Endothelial cell of umbilical vein (primary cell): ENCODE data around the gene SIRT2. TPM values are rescaled to one million over a fixed set of nuclear protein-coding genes. Genes with fewer than 3 reads are reported as not detected.

Experiments
- BruUV-seq: library from RNA; stranded (reverse); fragments of 400-500 nt; replicated peaks from 2 replicates; lab custom pipeline; 2021; lab: Mats Ljungman, UMichigan
- CTCF ChIA-PET: fragments of 300-600, 350-600 bp; sonication (Branson Sonifier 250); formaldehyde crosslinking; loops from one replicate; lab custom pipeline; 2021; ENCODE audit warnings: antibody characterized with exemption, inconsistent platforms; lab: Charles Lee
- POLR2A ChIA-PET: fragments of 300-600, 350-600 bp; sonication (Branson Sonifier 250); formaldehyde crosslinking; loops from one replicate; lab custom pipeline; 2021; ENCODE audit warnings: antibody characterized with exemption, inconsistent platforms; lab: Charles Lee
- DNase-seq: peaks from one replicate; pipeline ENCODE4 v3.0.0-alpha.2; 2011; ENCODE audit warnings: low read depth, low spot score
- FAIRE-seq: peaks from 2 replicates; lab custom pipeline; 2011; peaks lifted over from hg19 to GRCh38; lab: Jason Lieb, UNC
- H2AFZ ChIP-seq: 2 replicates; pipeline ENCODE4 v1.6.0; 2012; ENCODE audit warnings: low read depth, low read length, control low read depth, inconsistent platforms
- H3K27ac ChIP-seq: 2 replicates; pipeline ENCODE4 v1.5.1; 2011; ENCODE audit warnings: low read depth, mild to moderate bottlenecking, control low read depth, low read length, moderate library complexity; ENCODE audit not compliant: insufficient read depth
- H3K27me3 ChIP-seq, 2 experiments: 2 replicates each; pipeline versions ENCODE4 v1.6.0 to v1.6.1; 2011; ENCODE audit warnings: low read length in 2 of 2, mixed read lengths in 1 of 2; ENCODE audit not compliant: control insufficient read depth in 2 of 2, insufficient read depth in 2 of 2
- H3K36me3 ChIP-seq, 2 experiments: 2 replicates in 1 of 2; 3 replicates in 1 of 2; pipeline ENCODE4 v1.5.1; 2011; ENCODE audit warnings: low read length in 2 of 2, mild to moderate bottlenecking in 1 of 2, moderate library complexity in 1 of 2; ENCODE audit not compliant: control insufficient read depth in 2 of 2, insufficient read depth in 2 of 2; ENCODE audit errors: extremely low read depth in 1 of 2
- H3K4me1 ChIP-seq: 3 replicates; pipeline ENCODE4 v1.5.1; 2011; ENCODE audit warnings: mild to moderate bottlenecking, low read length; ENCODE audit not compliant: control insufficient read depth, insufficient read depth; ENCODE audit errors: extremely low read depth
- H3K4me2 ChIP-seq: 2 replicates; pipeline ENCODE4 v1.6.1; 2011; ENCODE audit warnings: low read length, control low read depth, mixed read lengths; ENCODE audit not compliant: insufficient read depth
- H3K4me3 ChIP-seq, 3 experiments: fragments of 200-600 bp in 1 of 3; sonication (generic), shearing (Covaris generic) in 1 of 3; replicated peaks in 1 of 3; 2 replicates each; pipeline ENCODE4 v1.5.1; 2011 to 2016; ENCODE audit warnings: control low read depth in 3 of 3, low read length in 3 of 3, mild to moderate bottlenecking in 2 of 3, inconsistent platforms in 1 of 3, low read depth in 1 of 3, moderate library complexity in 1 of 3; ENCODE audit not compliant: insufficient read depth in 1 of 3
- H3K79me2 ChIP-seq: 2 replicates; pipeline ENCODE4 v1.6.0; 2012; ENCODE audit warnings: low read length, inconsistent platforms; ENCODE audit not compliant: control insufficient read depth, insufficient read depth
- H3K9ac ChIP-seq: replicated peaks from 2 replicates; pipeline ENCODE3; 2011; ENCODE audit warnings: low read length, control low read depth; ENCODE audit not compliant: insufficient read depth; ENCODE audit errors: extremely low read depth
- H3K9me1 ChIP-seq: replicated peaks from 3 replicates; pipeline ENCODE4 v1.6.0; 2011; ENCODE audit warnings: mild to moderate bottlenecking, low read length; ENCODE audit not compliant: control insufficient read depth, insufficient read depth; ENCODE audit errors: extremely low read depth
- H3K9me3 ChIP-seq: replicated peaks from 2 replicates; pipeline ENCODE4 v1.5.1; 2012; ENCODE audit warnings: low read length, inconsistent platforms; ENCODE audit not compliant: control insufficient read depth, insufficient read depth
- H4K20me1 ChIP-seq: replicated peaks from 2 replicates; pipeline ENCODE3; 2011; ENCODE audit warnings: mild to moderate bottlenecking, low read length; ENCODE audit not compliant: control insufficient read depth, insufficient read depth; ENCODE audit errors: extremely low read depth
- CTCF ChIP-seq, 2 donors: IDR thresholded peaks; 1 replicate in 1 of 2; 2 replicates in 1 of 2; pipeline ENCODE4 v1.5.1; 2011; ENCODE audit warnings: low read length in 2 of 2, mild to moderate bottlenecking in 2 of 2, moderate library complexity in 2 of 2, control low read depth in 1 of 2, inconsistent platforms in 1 of 2, low read depth in 1 of 2; ENCODE audit not compliant: insufficient read depth in 1 of 2; ENCODE audit errors: extremely low read depth in 1 of 2
- EZH2 ChIP-seq: IDR thresholded peaks from 2 replicates; pipeline ENCODE4 v1.6.1; 2012; ENCODE audit warnings: borderline replicate concordance, low read depth, mild to moderate bottlenecking, moderate library complexity, low read length, inconsistent platforms; ENCODE audit not compliant: severe bottlenecking
- FOS ChIP-seq: IDR thresholded peaks from 2 replicates; pipeline ENCODE4 v1.6.1; 2011; ENCODE audit warnings: mild to moderate bottlenecking, low read length, moderate library complexity, borderline replicate concordance; ENCODE audit not compliant: insufficient read depth
- GATA2 ChIP-seq: IDR thresholded peaks from 2 replicates; pipeline ENCODE4 v1.7.0; 2011; ENCODE audit warnings: low read depth, mild to moderate bottlenecking, moderate library complexity, mixed read lengths, low read length; ENCODE audit not compliant: insufficient read length, insufficient read depth
- JUN ChIP-seq: IDR thresholded peaks from 2 replicates; pipeline ENCODE4 v1.6.1; 2011; ENCODE audit warnings: borderline replicate concordance, low read depth; ENCODE audit not compliant: insufficient read length, insufficient read depth
- MAX ChIP-seq: IDR thresholded peaks from 2 replicates; pipeline ENCODE4 v1.6.1; 2011; ENCODE audit not compliant: insufficient read depth, insufficient read length
- MYC ChIP-seq: IDR thresholded peaks from one replicate; pipeline ENCODE4 v1.6.1; 2011; ENCODE audit warnings: mild to moderate bottlenecking, low read depth, low read length
- POLR2A ChIP-seq: IDR thresholded peaks from 2 replicates; pipeline ENCODE4 v1.6.1; 2012; ENCODE audit warnings: low read depth, mild to moderate bottlenecking, control low read depth, low read length
- POLR2AphosphoS5 ChIP-seq: IDR thresholded peaks from 2 replicates; pipeline ENCODE4 v1.6.1; 2012; ENCODE audit warnings: low read depth, mild to moderate bottlenecking, control low read depth, low read length, moderate library complexity; ENCODE audit not compliant: insufficient read depth
- dilution Hi-C: fragments of 300-500 bp; cut with MboI; formaldehyde crosslinking; loops from one replicate; pipeline ENCODE4 v1.15.0; 2019; ENCODE audit warnings: low sequenced_read_pairs; ENCODE audit not compliant: extremely low pct_ligation_motif_present
- intact Hi-C: fragments of 100-400 bp; cut with micrococcal nuclease; formaldehyde crosslinking; loops from one replicate; pipeline ENCODE4 v1.10.0; 2022
- polyA plus RNA-seq, 4 experiments: library from polyadenylated mRNA; depleted of rRNA in 3 of 4; stranded (reverse) in 3 of 4; unstranded in 1 of 4; fragments of >200 nt; gene quantifications; 2 replicates each; pipeline versions ENCODE4 v1.2.1 to v1.2.3, GENCODE V29; 2011 to 2012; ENCODE audit warnings: missing spikeins in 1 of 4
- total RNA-seq: library from RNA; stranded (reverse); gene quantifications from 2 replicates; pipeline ENCODE4 v1.2.3, GENCODE V29; 2021

Gene SIRT2
- total and polyA plus RNA-seq, 2 donors (not counting 3 experiments of a cell fraction or from before 2014, with no cell fraction given): 47.6 to 72.5 TPM

GRCh38 chr19:38922482-38922881, 23.1 kb upstream of the SIRT2 start:
- Histone ChIP-seq H3K27me3 (no peaks in the 10 kb centered on the region), H3K9ac (no peak overlapping the region), H3K4me3 (no peak overlapping the region), H4K20me1 (no peaks in the 10 kb centered on the region), H3K79me2 (no peaks in the 10 kb centered on the region), H2AFZ (no peak overlapping the region), H3K4me1 (no peaks in the 10 kb centered on the region), H3K27ac (no peak overlapping the region), H3K9me3 (no peaks in the 10 kb centered on the region), H3K4me2 (no peak overlapping the region), H3K9me1 (no peaks in the 10 kb centered on the region), H3K36me3 (peaks cover 4 to 10% of the 10 kb centered on the region in 2 experiments)
- TF ChIP-seq POLR2AphosphoS5 (no peak), JUN (no peak), FOS (no peak), CTCF (IDR thresholded peaks at IDR 0.05; ENCODE audit: extremely low read depth in 1 of 2, insufficient read depth in 1 of 2, low read depth in 1 of 2, low read length in 2 of 2) (no peak), MYC (no peak), MAX (no peak), GATA2 (no peak), POLR2A (no peak), EZH2 (no peak)
- POLR2A ChIA-PET: no interaction called here
- CTCF ChIA-PET: no interaction called here
- intact Hi-C loops (no loop called here), dilution Hi-C loops (no loop called here)
- no TSS peak for BruUV-seq
- FAIRE-seq (no peak), DNase-seq (no peak)
